Measurements from ENCODE around the gene KDM6A. TPM values are rescaled to one million over a fixed set of nuclear protein-coding genes. Genes with fewer than 3 reads are reported as not detected.
"Not testable (repeated sequence)": the region's sequence is repeated elsewhere in the genome, so short reads cannot be mapped to it uniquely, and the experiment has no call there.

Gene KDM6A
- polyA plus RNA-seq, 1 donor (not counting 4 experiments of a cell fraction or from before 2014, with no cell fraction given), result 64.2 TPM

GRCh38 chrX:44948406-44948805 is 75.4 kb downstream of the KDM6A start:
- Histone ChIP-seq H3K4me1 (ENCODE audit: control insufficient read depth, extremely low read depth, insufficient read depth, low read length) (peaks cover 11% of the 10 kb centered on the region), H3K36me3 (ENCODE audit: control insufficient read depth in 2 of 2, extremely low read depth in 1 of 2, insufficient read depth in 2 of 2, low read length in 2 of 2) (peaks cover 0 to 2% of the 10 kb centered on the region in 2 experiments), H3K27me3 (ENCODE audit: control insufficient read depth, extremely low read depth, insufficient read depth, low read length) (no peaks in the 10 kb centered on the region), H3K4me2 (ENCODE audit: control insufficient read depth, extremely low read depth, insufficient read depth, low read depth, low read length) (no peak overlapping the region), H3K4me3 (ENCODE audit: control insufficient read depth in 2 of 3, extremely low read depth in 1 of 3, insufficient read depth in 2 of 3, low read depth in 1 of 3, low read length in 3 of 3) (no peak overlapping the region), H3K9ac (ENCODE audit: control insufficient read depth, extremely low read depth, insufficient read depth, low read length) (no peak overlapping the region), H3K27ac (ENCODE audit: control insufficient read depth, insufficient read depth, low read length) (no peak overlapping the region), H3K9me3 (ENCODE audit: control insufficient read depth, low read depth, low read length) (peaks cover 3% of the 10 kb centered on the region), H3K79me2 (ENCODE audit: control insufficient read depth, insufficient read depth, low read length) (peaks cover 94% of the 10 kb centered on the region), H3K9me1 (ENCODE audit: control insufficient read depth, extremely low read depth, insufficient read depth, low read length) (no peaks in the 10 kb centered on the region), H2AFZ (ENCODE audit: control insufficient read depth, low read length) (no peak overlapping the region), H4K20me1 (ENCODE audit: control insufficient read depth, extremely low read depth, insufficient read depth, low read length) (no peaks in the 10 kb centered on the region)
- DNase-seq (ENCODE audit: low read depth, low spot score) (no peak), FAIRE-seq (no peak)
- TF ChIP-seq EZH2 (IDR thresholded peaks at IDR 0.05; ENCODE audit: low read length), result no peak
- TF ChIP-seq CTCF (optimal IDR thresholded peaks at IDR 0.05 in 1 of 3, IDR thresholded peaks at IDR 0.05 in 1 of 3, conservative IDR thresholded peaks at IDR 0.05 in 1 of 3; ENCODE audit: extremely low read depth in 1 of 3, insufficient read depth in 2 of 3, low read length in 3 of 3), result no peak
- dilution Hi-C loops (cut with MboI; ENCODE audit: extremely low pct_ligation_motif_present, low sequenced_read_pairs), result no loop called here

GRCh38 chrX:44949125-44949524 is 76.1 kb downstream of the KDM6A start:
- no peak for DNase-seq (ENCODE audit: low read depth, low spot score)
- Histone ChIP-seq H3K4me1 (ENCODE audit: control insufficient read depth, extremely low read depth, insufficient read depth, low read length) (peaks cover 16% of the 10 kb centered on the region), H2AFZ (ENCODE audit: control insufficient read depth, low read length) (no peak overlapping the region), H3K4me2 (ENCODE audit: control insufficient read depth, extremely low read depth, insufficient read depth, low read depth, low read length) (no peak overlapping the region), H3K27ac (ENCODE audit: control insufficient read depth, insufficient read depth, low read length) (no peak overlapping the region), H3K79me2 (ENCODE audit: control insufficient read depth, insufficient read depth, low read length) (peaks cover 94% of the 10 kb centered on the region), H3K9me3 (ENCODE audit: control insufficient read depth, low read depth, low read length) (peaks cover 3% of the 10 kb centered on the region), H3K4me3 (ENCODE audit: control insufficient read depth in 2 of 3, extremely low read depth in 1 of 3, insufficient read depth in 2 of 3, low read depth in 1 of 3, low read length in 3 of 3) (no peak overlapping the region), H3K27me3 (ENCODE audit: control insufficient read depth, extremely low read depth, insufficient read depth, low read length) (no peaks in the 10 kb centered on the region), H4K20me1 (ENCODE audit: control insufficient read depth, extremely low read depth, insufficient read depth, low read length) (peaks cover 1% of the 10 kb centered on the region), H3K9ac (ENCODE audit: control insufficient read depth, extremely low read depth, insufficient read depth, low read length) (no peak overlapping the region), H3K36me3 (ENCODE audit: control insufficient read depth in 2 of 2, extremely low read depth in 1 of 2, insufficient read depth in 2 of 2, low read length in 2 of 2) (peaks cover 0 to 2% of the 10 kb centered on the region in 2 experiments), H3K9me1 (ENCODE audit: control insufficient read depth, extremely low read depth, insufficient read depth, low read length) (no peaks in the 10 kb centered on the region)
- TF ChIP-seq EZH2 (IDR thresholded peaks at IDR 0.05; ENCODE audit: low read length) (no peak), CTCF (optimal IDR thresholded peaks at IDR 0.05 in 1 of 3, IDR thresholded peaks at IDR 0.05 in 1 of 3, conservative IDR thresholded peaks at IDR 0.05 in 1 of 3; ENCODE audit: extremely low read depth in 1 of 3, insufficient read depth in 2 of 3, low read length in 3 of 3) (no peak)
- dilution Hi-C loops (cut with MboI; ENCODE audit: extremely low pct_ligation_motif_present, low sequenced_read_pairs), result no loop called here
- FAIRE-seq, result no peak

GRCh38 chrX:44950471-44951366 is 77.7 kb downstream of the KDM6A start:
- H3K36me3 ChIP-seq (ENCODE audit: control insufficient read depth in 2 of 2, extremely low read depth in 1 of 2, insufficient read depth in 2 of 2, low read length in 2 of 2); H4K20me1 ChIP-seq (ENCODE audit: control insufficient read depth, extremely low read depth, insufficient read depth, low read length); H2AFZ ChIP-seq (ENCODE audit: control insufficient read depth, low read length); H3K9me3 ChIP-seq (ENCODE audit: control insufficient read depth, low read depth, low read length); DNase-seq (ENCODE audit: low read depth, low spot score); FAIRE-seq; dilution Hi-C loops (cut with MboI; ENCODE audit: extremely low pct_ligation_motif_present, low sequenced_read_pairs); H3K9me1 ChIP-seq (ENCODE audit: control insufficient read depth, extremely low read depth, insufficient read depth, low read length); H3K27me3 ChIP-seq (ENCODE audit: control insufficient read depth, extremely low read depth, insufficient read depth, low read length): not testable (repeated sequence)
- H3K79me2 ChIP-seq (ENCODE audit: control insufficient read depth, insufficient read depth, low read length), result peaks cover 94% of the 10 kb centered on the region
- H3K4me2 ChIP-seq (ENCODE audit: control insufficient read depth, extremely low read depth, insufficient read depth, low read depth, low read length), result peak overlapping the region; percentile 68
- peak overlapping the region; percentile 60 for H3K9ac ChIP-seq (ENCODE audit: control insufficient read depth, extremely low read depth, insufficient read depth, low read length)
- H3K27ac ChIP-seq (ENCODE audit: control insufficient read depth, insufficient read depth, low read length), result peak overlapping the region; percentile 73
- peaks cover 24% of the 10 kb centered on the region for H3K4me1 ChIP-seq (ENCODE audit: control insufficient read depth, extremely low read depth, insufficient read depth, low read length)
- H3K4me3 ChIP-seq (ENCODE audit: control insufficient read depth in 2 of 3, extremely low read depth in 1 of 3, insufficient read depth in 2 of 3, low read depth in 1 of 3, low read length in 3 of 3), result peak overlapping the region; percentile 44 to 51 (median 48)
